B cell (primary cell): ENCODE measurements around the gene MROH9. TPM values are rescaled to one million over a fixed set of nuclear protein-coding genes. Genes with fewer than 3 reads are reported as not detected.

Experiments used
- ATAC-seq: fragments of 200-7000 bp; cut with Tn5 transposase; one replicate; pipeline ENCODE4 v1.10.0; 2021; ENCODE audit warnings: low read depth, mild to moderate bottlenecking, moderate number of reproducible peaks, moderate library complexity
- CTCF ChIA-PET: fragments of 350-600 bp; sonication (Branson Sonifier 250); formaldehyde crosslinking; loops from one replicate; lab custom pipeline; 2021; ENCODE audit warnings: antibody characterized with exemption, inconsistent platforms; lab: Charles Lee
- POLR2A ChIA-PET: fragments of 350-600 bp; sonication (Branson Sonifier 250); formaldehyde crosslinking; loops from one replicate; lab custom pipeline; 2021; ENCODE audit warnings: antibody characterized with exemption; lab: Charles Lee
- DNase-seq: peaks from one replicate; pipeline ENCODE4 v3.0.0; 2013
- H2AFZ ChIP-seq: 2 replicates; pipeline ENCODE4 v1.6.1; 2012; ENCODE audit warnings: mild to moderate bottlenecking, low read depth, low read length; ENCODE audit not compliant: insufficient read depth, poor library complexity, severe bottlenecking
- H3K27ac ChIP-seq, 2 donors: 1 replicate in 1 of 2; 2 replicates in 1 of 2; pipeline ENCODE4 v1.5.1; 2012 to 2013; ENCODE audit warnings: low read length in 2 of 2, mild to moderate bottlenecking in 2 of 2, moderate library complexity in 1 of 2
- H3K27me3 ChIP-seq, 4 experiments: fragments of 200-600 bp in 1 of 4; sonication (generic) in 1 of 4; replicated peaks in 1 of 4; 1 replicate in 2 of 4; 2 replicates in 2 of 4; pipeline versions ENCODE4 v1.6.1 to v1.7.0; 2013 to 2016; ENCODE audit warnings: low read length in 3 of 4, mild to moderate bottlenecking in 2 of 4, mixed read lengths in 1 of 4, moderate library complexity in 1 of 4; ENCODE audit not compliant: insufficient read depth in 4 of 4, control insufficient read depth in 3 of 4; ENCODE audit errors: control extremely low read depth in 1 of 4
- H3K36me3 ChIP-seq, 2 experiments: replicated peaks in 1 of 2; 1 replicate in 1 of 2; 2 replicates in 1 of 2; pipeline versions ENCODE4 v1.6.1 to v1.7.1; 2013; ENCODE audit warnings: low read length in 1 of 2; ENCODE audit not compliant: insufficient read depth in 2 of 2, control insufficient read depth in 1 of 2; ENCODE audit errors: control extremely low read depth in 1 of 2, extremely low read depth in 1 of 2
- H3K4me1 ChIP-seq, 2 donors: fragments of 200-600 bp in 1 of 2; sonication (generic) in 1 of 2; 1 replicate in 1 of 2; 2 replicates in 1 of 2; pipeline versions ENCODE4 v1.5.1 to v1.6.1; 2013 to 2017; ENCODE audit warnings: low read length in 2 of 2; ENCODE audit not compliant: control insufficient read depth in 2 of 2, insufficient read depth in 2 of 2
- H3K4me2 ChIP-seq: replicated peaks from 2 replicates; pipeline ENCODE3; 2012; ENCODE audit warnings: mild to moderate bottlenecking, low read depth, low read length; ENCODE audit not compliant: poor library complexity, severe bottlenecking
- H3K4me3 ChIP-seq, 5 experiments: fragments of 200-600 bp in 1 of 5; sonication (generic) in 1 of 5; 1 replicate in 3 of 5; 2 replicates in 2 of 5; pipeline versions ENCODE4 v1.5.1 to v1.7.0; 2011 to 2016; ENCODE audit warnings: low read length in 4 of 5, mild to moderate bottlenecking in 4 of 5, low read depth in 2 of 5, control low read depth in 1 of 5, moderate library complexity in 1 of 5; ENCODE audit not compliant: insufficient read depth in 1 of 5; ENCODE audit errors: control extremely low read depth in 1 of 5, extremely low read depth in 1 of 5
- H3K79me2 ChIP-seq: fragments of 200-600 bp; sonication (generic); one replicate; pipeline ENCODE4 v1.6.0; 2016; ENCODE audit warnings: low read length; ENCODE audit not compliant: control insufficient read depth, insufficient read depth
- H3K9ac ChIP-seq: fragments of 200-600 bp; sonication (generic); 2 replicates; pipeline ENCODE4 v1.6.1; 2017; ENCODE audit warnings: mild to moderate bottlenecking, low read length, moderate library complexity
- H3K9me3 ChIP-seq, 3 donors: one replicate each; pipeline versions ENCODE4 v1.6.1 to v1.7.1; 2013; ENCODE audit warnings: low read length in 2 of 3; ENCODE audit not compliant: control insufficient read depth in 2 of 3, insufficient read depth in 1 of 3; ENCODE audit errors: control extremely low read depth in 1 of 3
- H4K20me1 ChIP-seq: 2 replicates; pipeline ENCODE4 v1.6.0; 2012; ENCODE audit warnings: mild to moderate bottlenecking, low read length; ENCODE audit not compliant: insufficient read depth, control insufficient read depth, poor library complexity, severe bottlenecking
- H3K27ac Mint-ChIP-seq: one replicate; pipeline ENCODE4 v1.8.0; 2021; ENCODE audit warnings: mixed read lengths
- H3K27me3 Mint-ChIP-seq: one replicate; pipeline ENCODE4 v1.8.0; 2021; ENCODE audit warnings: mixed read lengths
- H3K4me1 Mint-ChIP-seq: one replicate; pipeline ENCODE4 v1.8.0; 2021; ENCODE audit warnings: mixed read lengths
- H3K4me3 Mint-ChIP-seq: one replicate; pipeline ENCODE4 v1.8.0; 2021; ENCODE audit warnings: mixed read lengths
- H3K9me3 Mint-ChIP-seq: one replicate; pipeline ENCODE4 v1.8.0; 2022; ENCODE audit warnings: mixed read lengths; ENCODE audit not compliant: insufficient read depth
- CTCF ChIP-seq: fragments of 200-600 bp; IDR thresholded peaks from one replicate; pipeline ENCODE4 v1.8.0; 2022; ENCODE audit warnings: antibody characterized with exemption, mild to moderate bottlenecking
- EZH2 ChIP-seq: IDR thresholded peaks from 2 replicates; pipeline ENCODE4 v1.6.1; 2012; ENCODE audit warnings: borderline replicate concordance, low read depth, mild to moderate bottlenecking, moderate library complexity, low read length; ENCODE audit not compliant: insufficient read depth, poor library complexity, severe bottlenecking
- WGBS: methylation state at CpG from one replicate; pipeline ENCODE4 v1.1.5; 2013; ENCODE audit warnings: missing lambda C conversion rate; ENCODE audit not compliant: insufficient coverage; 5-methylcytosine and 5-hydroxymethylcytosine counted together
- intact Hi-C: fragments of 100-400 bp; cut with micrococcal nuclease; formaldehyde crosslinking; loops from one replicate; pipeline ENCODE4 v1.10.0; 2022
- polyA plus RNA-seq: library from polyadenylated mRNA; depleted of rRNA; stranded (reverse); fragments of >200 nt; gene quantifications from 2 replicates; pipeline ENCODE4 v1.2.3, GENCODE V29; 2012
- total RNA-seq, 2 donors: library from RNA; stranded (reverse); fragments of 120-200 nt in 1 of 2; gene quantifications; 1 replicate in 1 of 2; 2 replicates in 1 of 2; pipeline versions ENCODE4 v1.2.3 to v1.2.4, GENCODE V29; 2013 to 2022

Gene MROH9
- total and polyA plus RNA-seq, 2 donors (not counting 1 experiment from before 2014, with no cell fraction given) = not detected

GRCh38 chr1:171107969-171108368 lies 172.6 kb downstream of the MROH9 start:
- no peak for ATAC-seq
- Mint-ChIP-seq H3K9me3 (no peaks in the 10 kb centered on the region), H3K27ac (no peak overlapping the region), H3K4me1 (no peaks in the 10 kb centered on the region), H3K4me3 (no peak overlapping the region), H3K27me3 (peaks cover 4% of the 10 kb centered on the region)
- 87% methylated on average over 7 of the region's 8 CpGs for WGBS
- Histone ChIP-seq H3K9me3 (no peaks in the 10 kb centered on the region), H2AFZ (no peak overlapping the region), H3K4me1 (no peaks in the 10 kb centered on the region), H3K4me3 (no peak overlapping the region), H3K79me2 (no peaks in the 10 kb centered on the region), H3K9ac (no peak overlapping the region), H3K4me2 (no peak overlapping the region), H3K36me3 (no peaks in the 10 kb centered on the region), H4K20me1 (no peaks in the 10 kb centered on the region), H3K27me3 (no peaks in the 10 kb centered on the region), H3K27ac (no peak overlapping the region)
- intact Hi-C loops = no loop called here
- ChIA-PET CTCF (no interaction called here), POLR2A (no interaction called here)
- DNase-seq = no peak
- TF ChIP-seq CTCF (no peak), EZH2 (no peak)

GRCh38 chr1:171109966-171110365 lies 174.6 kb downstream of the MROH9 start:
- no peaks in the 10 kb centered on the region for H4K20me1 ChIP-seq
- POLR2A ChIA-PET = no interaction called here
- intact Hi-C loops = no loop called here
- no peak overlapping the region for H3K9ac ChIP-seq
- H3K4me1 ChIP-seq = no peaks in the 10 kb centered on the region
- TF ChIP-seq EZH2 = no peak
- no peak for TF ChIP-seq CTCF
- CTCF ChIA-PET = no interaction called here
- ATAC-seq (no peak), DNase-seq (no peak)
- Mint-ChIP-seq H3K27me3 (peaks cover 6% of the 10 kb centered on the region), H3K27ac (no peak overlapping the region), H3K4me3 (no peak overlapping the region), H3K9me3 (no peaks in the 10 kb centered on the region), H3K4me1 (no peaks in the 10 kb centered on the region)
- no peak overlapping the region for H3K4me2 ChIP-seq
- H3K36me3 ChIP-seq = no peaks in the 10 kb centered on the region
- H2AFZ ChIP-seq = no peak overlapping the region
- no peak overlapping the region for H3K4me3 ChIP-seq
- H3K27me3 ChIP-seq = no peaks in the 10 kb centered on the region
- H3K27ac ChIP-seq = no peak overlapping the region
- no peaks in the 10 kb centered on the region for H3K79me2 ChIP-seq
- no peaks in the 10 kb centered on the region for H3K9me3 ChIP-seq
- WGBS = 56% methylated on average over 1 of the region's 7 CpGs
